SU-DHL-6 (cell line): ENCODE data around the gene ZNF513.

Source experiments
- CTCF ChIP-seq: fragments of 200-600 bp; sonication (generic); IDR thresholded peaks from one replicate; pipeline ENCODE4 v1.5.1; 2017; ENCODE audit warnings: antibody characterized with exemption, mild to moderate bottlenecking, low read length, moderate library complexity; ENCODE audit not compliant: insufficient read depth, poor library complexity, severe bottlenecking
- EZH2phosphoT487 ChIP-seq: fragments of 200-600 bp; sonication (generic), shearing (Covaris generic); conservative IDR thresholded peaks from 2 replicates; pipeline ENCODE4 v1.6.1; 2018; ENCODE audit warnings: mild to moderate bottlenecking, antibody characterized with exemption, low read length, moderate library complexity, mixed read lengths

GRCh38 chr2:27408601-27409320 is 28.2 kb upstream of the ZNF513 start:
- TF ChIP-seq CTCF (no peak), EZH2phosphoT487 (no peak)
